ENCODE data around the gene IFI27L1.
A peak's percentile ranks its signal among the peaks of the same experiment; 100 is the strongest.
"Not testable (repeated sequence)": the region's sequence is repeated elsewhere in the genome, so short reads cannot be mapped to it uniquely, and the experiment has no call there.

The IFI27L1 gene

DNA sequence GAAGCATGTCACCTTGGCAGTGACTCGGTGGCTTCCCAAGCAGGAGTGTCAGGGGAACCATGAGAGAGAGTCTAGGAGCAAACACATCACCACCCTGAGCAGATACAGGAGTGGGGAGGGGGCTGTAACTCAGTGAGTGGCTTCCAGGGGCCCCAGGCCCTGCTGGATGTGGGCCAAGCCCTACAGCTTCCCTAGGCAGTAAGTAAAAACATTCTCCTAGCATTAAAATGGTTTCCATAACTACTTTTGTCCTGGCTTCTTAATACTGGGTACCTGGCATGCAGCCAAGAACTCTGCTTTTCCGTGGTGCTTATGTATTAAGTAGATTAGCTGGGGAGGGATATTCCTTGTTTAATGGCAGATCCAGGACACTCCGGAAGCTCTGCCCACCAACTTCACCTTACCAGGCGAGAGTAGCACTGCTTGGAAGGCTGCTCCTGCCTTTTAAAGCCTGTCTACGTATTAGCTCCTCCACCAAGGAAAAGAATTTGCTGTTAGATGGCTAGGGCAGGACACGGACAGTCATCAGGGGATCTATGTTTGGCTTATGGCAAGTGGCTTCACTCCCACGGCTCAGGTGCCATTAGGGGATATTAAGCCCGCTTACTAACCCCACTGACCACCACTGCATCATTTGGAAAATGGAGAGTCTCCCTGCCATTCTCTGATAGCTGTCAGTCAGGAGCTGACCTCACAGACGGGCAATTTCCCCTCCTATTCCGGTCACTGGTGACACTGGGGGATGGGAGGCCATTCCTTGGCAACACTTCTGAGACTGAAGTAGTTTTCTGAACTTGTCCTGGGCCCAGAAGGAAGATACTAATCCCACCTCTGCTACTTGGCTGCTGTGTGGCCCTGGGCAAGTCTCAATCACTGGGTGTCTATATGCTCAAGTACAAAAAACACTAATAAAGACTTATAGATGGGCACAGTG lies 32.2 kb upstream of the IFI27L1 start:
- DNase-seq, result peak; percentile 52

DNA sequence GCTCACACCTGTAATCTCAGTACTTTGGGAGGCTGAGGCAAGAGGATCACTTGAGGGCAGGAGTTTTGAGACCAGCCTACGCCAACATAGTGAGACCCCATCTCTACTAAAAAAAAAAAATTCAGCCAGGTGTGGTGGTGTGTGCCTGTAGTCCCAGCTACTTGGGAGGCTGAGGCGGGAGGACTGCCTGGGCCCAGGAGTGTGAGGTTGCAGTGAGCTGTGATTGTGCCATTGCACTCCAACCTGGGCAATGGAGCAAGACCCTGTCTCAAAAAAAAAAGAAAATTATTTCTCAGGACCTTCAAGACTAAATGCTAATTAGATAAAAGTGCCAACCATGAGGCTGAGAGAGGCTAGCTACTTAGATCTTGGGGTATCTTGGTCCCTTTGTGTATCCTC lies 31.5 kb upstream of the IFI27L1 start:
- no peak for DNase-seq

DNA sequence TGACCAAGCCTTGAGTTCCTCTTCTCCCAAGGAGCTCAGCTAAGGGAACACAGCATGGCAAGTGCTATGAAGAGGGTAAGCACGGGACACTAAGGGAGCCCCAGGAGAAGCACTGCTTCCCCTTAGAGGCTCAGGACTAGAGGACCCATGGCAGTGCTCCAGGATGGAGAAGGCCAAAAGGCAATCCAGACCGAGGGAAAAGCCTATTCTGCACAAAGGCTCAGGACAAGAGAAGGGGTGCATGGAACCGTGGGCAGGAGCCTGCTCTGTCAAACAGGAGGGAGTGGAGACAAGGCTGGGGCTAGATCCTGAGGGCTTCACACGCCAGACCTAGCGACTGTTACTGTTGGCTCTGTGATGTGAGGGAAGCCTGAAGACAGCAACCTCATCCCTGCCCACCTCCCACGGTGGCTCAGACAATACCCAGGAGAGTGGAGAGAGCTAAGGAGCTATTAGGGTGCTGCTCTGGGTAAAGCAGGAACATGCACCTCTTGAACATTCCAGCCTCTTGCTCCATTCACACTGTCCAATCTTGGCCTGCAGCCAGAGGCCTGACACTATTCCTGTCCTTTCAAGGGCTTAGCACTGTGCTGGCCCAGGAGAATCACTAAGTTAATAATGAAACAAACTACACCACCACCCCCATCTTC lies 30.8 kb upstream of the IFI27L1 start:
- DNase-seq, result no peak

DNA sequence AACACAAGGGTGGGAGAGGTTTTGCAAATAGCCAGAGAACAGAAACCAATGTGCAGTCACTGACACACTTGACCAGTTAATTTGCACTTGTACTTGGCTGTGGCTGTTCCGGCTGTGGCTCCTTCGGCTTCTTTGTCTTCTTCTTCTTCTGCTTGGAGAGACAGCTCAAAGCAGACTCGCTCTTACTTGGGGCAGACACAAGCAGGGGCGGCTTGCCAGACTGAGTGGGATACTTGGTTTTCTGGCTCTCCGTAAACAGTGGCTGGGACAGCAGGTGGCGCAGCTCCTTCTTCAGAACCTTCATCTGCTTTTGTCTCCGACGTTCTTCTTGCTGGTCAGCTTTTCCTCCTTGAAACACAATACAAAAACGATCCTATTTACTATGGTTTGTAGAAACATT lies 30.0 kb upstream of the IFI27L1 start:
- no peak for DNase-seq

- no peak for DNase-seq
Measured at GRCh38 chr14:94051779-94052178, 29.3 kb upstream of the IFI27L1 start.

GRCh38 chr14:94052199-94052598 lies 28.9 kb upstream of the IFI27L1 start:
- no peak for DNase-seq

DNA sequence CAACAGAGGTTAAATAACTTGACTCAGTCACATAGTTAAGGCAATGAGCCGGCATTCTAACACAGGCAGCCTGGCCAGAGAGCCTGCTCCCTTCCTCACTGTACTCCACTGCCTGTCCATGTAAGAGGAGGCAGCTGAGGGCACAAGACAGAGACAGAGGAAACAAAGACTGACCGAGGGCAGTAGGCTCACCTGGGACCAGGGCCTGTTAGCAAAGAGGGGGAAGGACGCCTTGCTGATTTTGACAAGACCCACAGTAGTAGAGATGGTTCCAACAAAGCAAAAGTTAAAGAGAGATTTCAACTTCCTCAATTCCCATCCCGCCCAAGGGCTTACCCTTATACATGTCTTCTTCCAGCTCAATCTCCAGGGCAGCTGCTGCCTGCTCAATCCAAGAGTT lies 28.4 kb upstream of the IFI27L1 start:
- DNase-seq, result no peak

GRCh38 chr14:94054401-94054800 lies 26.7 kb upstream of the IFI27L1 start:
- no peak for DNase-seq

- DNase-seq, result no peak
Measured at GRCh38 chr14:94054936-94055335, 26.2 kb upstream of the IFI27L1 start.

DNA sequence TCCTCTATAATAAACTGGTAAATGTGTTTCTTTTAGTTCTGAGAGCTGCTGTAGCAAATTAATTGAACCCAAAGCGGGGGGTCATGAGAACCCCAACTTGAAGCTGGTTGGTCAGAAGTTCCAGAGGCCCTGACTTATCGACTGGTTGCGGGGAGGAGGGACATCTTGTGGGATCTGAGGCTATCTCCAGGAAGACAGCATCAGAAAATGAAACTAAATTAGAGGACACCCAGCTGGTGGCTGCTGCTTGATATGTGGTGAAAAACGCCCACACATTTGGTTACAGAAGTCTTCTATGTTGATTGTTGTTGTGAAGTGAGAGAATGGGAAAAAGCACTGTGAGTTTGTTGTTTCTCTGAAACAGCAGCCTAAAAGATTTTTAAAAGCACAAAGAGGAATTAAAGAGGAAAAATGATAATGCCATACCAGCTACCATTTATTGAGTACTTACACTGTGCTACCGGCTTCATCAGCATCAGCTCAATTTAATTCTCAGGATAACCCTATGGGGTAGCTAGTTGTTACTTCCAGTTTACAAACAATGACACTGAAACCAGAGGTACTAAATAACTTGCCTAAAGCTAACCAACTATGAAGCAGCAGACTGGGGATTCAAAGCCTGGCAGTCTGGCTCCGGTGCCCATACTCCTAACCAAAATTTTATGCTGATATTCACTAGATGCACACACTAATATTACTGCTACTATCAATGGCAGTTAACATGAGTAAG lies 24.4 kb upstream of the IFI27L1 start:
- no peak for DNase-seq

DNA sequence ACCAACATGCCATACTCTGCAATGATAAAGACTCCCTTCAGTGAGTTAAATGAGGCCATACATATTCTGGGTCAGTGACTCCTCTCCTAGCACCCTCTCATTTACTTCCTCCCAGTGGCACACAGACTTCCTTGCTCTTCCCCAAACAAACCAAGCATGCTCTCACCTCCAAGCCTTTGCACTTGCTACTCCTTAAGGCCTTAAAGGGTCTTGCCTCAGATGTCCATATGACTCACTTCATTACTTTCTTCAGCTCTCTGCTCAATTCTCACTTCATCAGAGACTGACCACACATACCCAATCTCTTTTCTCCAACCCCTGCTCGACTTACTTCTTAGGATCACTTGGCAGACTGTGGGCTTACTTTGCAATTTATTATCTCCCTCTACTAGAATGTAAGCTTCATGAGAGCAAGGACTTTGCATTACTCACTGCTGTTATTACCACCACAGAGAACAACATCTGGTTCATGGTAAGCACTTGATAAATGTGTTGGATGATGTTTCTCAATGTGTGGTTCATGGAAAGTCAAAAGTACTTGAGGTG lies 22.9 kb upstream of the IFI27L1 start:
- no peak for DNase-seq

GRCh38 chr14:94058674-94059138 lies 22.4 kb upstream of the IFI27L1 start:
- DNase-seq, result no peak

- DNase-seq, result no peak
Measured at GRCh38 chr14:94059998-94060397, 21.1 kb upstream of the IFI27L1 start.

- no peak for DNase-seq
Measured at GRCh38 chr14:94062344-94062940, 18.7 kb upstream of the IFI27L1 start.

- DNase-seq, result no peak
Measured at GRCh38 chr14:94066089-94066676, 14.9 kb upstream of the IFI27L1 start.

DNA sequence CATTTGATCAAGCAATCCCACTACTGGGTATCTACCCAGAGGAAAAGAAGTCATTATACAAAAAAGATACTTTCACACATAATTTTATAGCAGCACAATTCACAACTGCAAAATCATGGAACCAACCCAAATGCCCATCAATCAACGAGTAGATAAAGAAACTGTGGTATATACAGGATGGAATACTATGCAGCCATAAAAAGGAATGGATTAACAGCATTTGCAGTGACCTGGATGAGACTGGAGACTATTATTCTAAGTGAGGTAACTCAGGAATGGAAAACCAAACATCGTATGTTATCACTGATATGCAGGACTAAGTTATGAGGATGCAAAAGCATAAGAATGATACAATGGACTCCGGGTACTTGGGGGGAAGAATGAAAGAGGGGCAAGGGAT lies 9.0 kb upstream of the IFI27L1 start:
- DNase-seq, result not testable (repeated sequence)

- no peak for DNase-seq
Measured at GRCh38 chr14:94074534-94074933, 6.6 kb upstream of the IFI27L1 start.

DNA sequence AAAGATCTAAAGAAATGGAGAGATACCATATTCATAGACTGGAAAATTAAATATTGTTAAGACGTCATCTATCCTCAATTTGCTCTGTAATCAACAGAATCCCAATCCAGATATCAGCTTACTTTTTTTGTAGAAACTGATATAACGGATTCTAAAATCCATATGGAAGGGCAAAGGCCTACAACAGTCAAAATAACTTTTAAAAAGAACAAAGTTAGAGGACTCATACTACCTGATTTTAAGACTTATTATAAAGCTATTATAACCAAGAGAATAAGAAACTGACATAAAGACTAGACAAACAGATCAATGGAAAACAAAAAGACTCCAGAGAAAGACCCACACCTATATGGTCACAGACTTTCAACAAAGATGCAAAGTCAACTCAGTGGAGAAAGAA lies 6.1 kb upstream of the IFI27L1 start:
- DNase-seq, result no peak

- no peak for DNase-seq
Measured at GRCh38 chr14:94077111-94077821, 3.8 kb upstream of the IFI27L1 start.

DNA sequence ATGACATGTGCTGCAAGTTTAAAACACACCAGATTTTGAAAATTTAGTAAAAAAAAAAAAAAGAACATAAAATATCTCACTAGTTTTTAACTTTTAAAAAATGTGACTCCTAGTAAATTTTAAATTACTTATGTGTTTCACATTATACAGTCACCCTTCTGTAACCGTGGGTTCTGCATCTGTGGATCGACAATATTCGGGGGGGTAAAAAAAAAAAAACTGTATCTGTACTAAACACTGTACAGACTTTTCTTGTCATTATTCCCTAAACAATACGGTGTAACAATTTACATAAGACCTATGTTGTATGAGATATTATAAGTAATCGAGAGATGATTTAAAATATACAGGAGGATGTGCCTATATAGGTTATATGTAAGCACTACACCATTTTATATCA lies 3.3 kb upstream of the IFI27L1 start:
- no peak for DNase-seq

- DNase-seq, result no peak
Measured at GRCh38 chr14:94079891-94080620, 1.1 kb upstream of the IFI27L1 start.
